HG03025 (cell line): ENCODE data around the gene SVOPL.
"Not testable (repeated sequence)": the region's sequence is repeated elsewhere in the genome, so short reads cannot be mapped to it uniquely, and the experiment has no call there.

ENCODE experiments used
- ATAC-seq: cut with Tn5 transposase; IDR thresholded peaks from one replicate; pipeline ENCODE4 v1.9.1; 2021; ENCODE audit warnings: mild to moderate bottlenecking, moderate library complexity; ENCODE audit not compliant: unreplicated experiment, low FRiP score

SVOPL gene

GRCh38 chr7:138705167-138705566 is 4.0 kb upstream of the SVOPL start:
- no peak for ATAC-seq

- ATAC-seq = no peak
Observed at GRCh38 chr7:138701537-138701923, 368 bp upstream of the SVOPL start.

DNA sequence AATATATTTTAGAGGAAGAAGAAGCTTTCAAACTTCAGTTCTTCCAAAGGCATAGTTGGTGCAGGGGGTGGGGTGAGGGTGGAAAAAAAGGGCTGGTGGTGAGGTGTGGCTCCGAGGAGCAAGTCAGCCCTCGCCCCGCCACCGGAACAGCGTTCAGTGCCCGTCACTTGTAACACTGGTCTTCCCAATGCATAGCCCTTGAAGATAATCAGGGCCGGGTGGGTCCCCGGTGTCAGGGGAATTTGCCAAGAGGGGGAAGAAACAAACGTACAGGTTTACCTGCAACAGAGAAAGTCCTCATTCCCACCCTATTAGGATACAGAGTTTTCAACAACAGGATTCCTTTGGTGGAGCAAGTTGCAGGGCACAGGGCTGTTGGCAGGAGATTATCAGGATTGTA is 1.5 kb downstream of the SVOPL start:
- ATAC-seq = no peak

- no peak for ATAC-seq
Observed at GRCh38 chr7:138698281-138698680, 2.9 kb downstream of the SVOPL start.

DNA sequence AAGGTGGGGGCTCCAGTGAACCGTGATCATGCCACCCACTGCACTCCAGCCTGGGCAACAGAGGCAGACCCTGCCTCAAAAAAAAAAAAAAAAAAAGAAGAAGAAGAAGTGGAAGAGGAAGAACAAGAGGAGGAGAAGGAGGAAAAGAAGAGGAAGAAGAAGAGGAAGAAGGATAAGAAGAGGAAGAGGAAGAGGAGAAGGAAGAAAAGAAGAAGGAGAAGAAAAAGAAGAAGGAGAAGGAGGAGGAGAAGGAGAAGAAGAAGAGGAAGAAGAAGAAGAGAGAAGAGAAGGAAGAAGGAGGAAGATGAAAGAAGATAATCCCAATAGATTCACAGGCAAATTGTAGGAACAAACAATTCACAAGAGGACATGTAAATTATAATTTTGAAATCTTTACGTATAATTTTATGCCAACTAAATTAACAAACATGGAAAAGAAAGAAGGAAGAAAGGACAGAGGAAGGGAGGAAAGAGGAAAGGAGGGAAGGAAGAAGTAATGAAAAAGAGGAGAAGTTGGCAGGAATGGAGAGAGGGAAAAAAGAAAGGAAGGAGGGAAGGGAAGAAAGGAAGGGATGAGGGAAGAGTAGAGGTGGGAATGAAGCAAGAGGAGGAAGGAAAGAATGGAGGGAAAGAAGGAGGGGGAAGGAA is 3.5 kb downstream of the SVOPL start:
- ATAC-seq = no peak

GRCh38 chr7:138695776-138696175 is 5.4 kb downstream of the SVOPL start:
- ATAC-seq = not testable (repeated sequence)

GRCh38 chr7:138695106-138695505 is 6.1 kb downstream of the SVOPL start:
- ATAC-seq = no peak

DNA sequence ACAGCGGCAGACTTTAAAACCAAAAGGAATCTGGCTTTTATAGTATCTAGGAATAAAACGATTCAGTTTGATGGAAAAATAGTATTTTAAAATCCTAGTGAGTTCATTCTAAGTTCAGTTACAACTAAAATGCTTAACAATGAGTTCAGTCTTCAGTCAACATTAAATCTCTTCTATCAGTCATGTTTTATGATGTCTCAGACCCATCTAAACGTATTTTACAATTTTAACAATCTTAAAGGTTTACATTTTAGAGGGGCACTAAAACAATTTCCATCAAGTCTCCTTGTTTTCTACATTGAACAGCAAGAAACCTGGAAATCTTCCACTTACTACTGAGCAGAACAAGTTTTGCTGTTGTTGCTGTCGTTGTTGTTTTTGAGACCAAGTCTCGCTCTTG is 10.0 kb downstream of the SVOPL start:
- ATAC-seq = no peak

- no peak for ATAC-seq
Observed at GRCh38 chr7:138690495-138690894, 10.7 kb downstream of the SVOPL start.

- not testable (repeated sequence) for ATAC-seq
Observed at GRCh38 chr7:138688037-138688436, 13.1 kb downstream of the SVOPL start.

DNA sequence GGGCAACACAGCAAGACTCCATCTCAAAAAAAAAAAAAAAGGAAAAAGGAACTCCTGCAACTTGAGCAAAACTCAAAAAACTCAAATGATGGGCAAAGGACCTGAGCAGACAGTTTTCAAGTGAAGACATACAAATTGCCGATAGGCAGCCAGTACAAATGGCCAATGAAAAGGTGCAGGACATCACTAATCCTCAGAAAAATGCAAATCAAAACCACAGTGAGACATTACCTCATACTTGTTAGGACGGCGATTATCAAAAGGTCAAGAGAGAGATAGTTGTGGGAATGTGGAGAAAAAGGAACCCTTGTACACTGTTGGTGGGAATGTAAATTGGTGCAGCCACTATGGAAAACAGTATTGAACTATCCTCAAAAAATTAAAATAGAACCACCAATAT is 16.8 kb downstream of the SVOPL start:
- no peak for ATAC-seq

GRCh38 chr7:138679793-138680192 is 21.4 kb downstream of the SVOPL start:
- ATAC-seq = no peak

DNA sequence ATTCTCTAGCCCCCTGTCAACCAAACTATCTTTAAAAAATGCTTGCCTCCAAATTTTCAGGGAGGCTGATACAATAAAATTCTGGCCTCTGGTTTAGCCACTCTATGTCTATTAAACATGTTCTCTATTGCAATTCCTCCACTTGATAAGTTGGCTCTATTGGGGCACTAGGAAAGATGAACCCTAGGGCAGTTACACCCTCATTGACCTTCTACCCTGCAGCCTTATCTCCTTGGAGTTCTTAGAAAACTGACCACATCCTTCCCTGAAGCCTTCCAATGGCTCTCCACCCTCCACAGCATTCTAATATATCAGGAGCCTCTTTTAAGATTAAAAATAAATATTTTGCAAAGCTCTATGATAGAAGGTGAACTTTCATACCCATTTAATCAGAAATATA is 30.6 kb downstream of the SVOPL start:
- no peak for ATAC-seq

- no peak for ATAC-seq
Observed at GRCh38 chr7:138669364-138669763, 31.8 kb downstream of the SVOPL start.

DNA sequence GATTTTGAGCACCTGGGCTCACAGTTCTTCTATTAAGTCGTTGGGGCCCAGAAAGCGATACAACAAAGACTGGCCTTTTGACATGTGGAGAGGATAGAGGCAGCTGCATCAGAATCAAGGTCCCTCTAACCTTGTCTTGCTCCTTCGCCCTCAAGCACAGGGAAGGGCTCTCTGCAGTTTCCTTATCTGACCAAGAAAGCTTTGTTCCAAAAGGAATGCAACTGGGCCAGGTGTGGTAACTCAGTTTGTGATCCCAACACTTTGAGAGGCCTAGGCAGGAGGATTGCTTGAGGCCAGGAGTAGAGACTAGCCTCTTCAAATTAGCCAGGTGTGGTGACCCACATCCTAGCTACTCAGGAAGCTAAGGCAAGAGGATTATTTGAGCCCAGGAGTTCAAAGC is 32.2 kb downstream of the SVOPL start:
- no peak for ATAC-seq

DNA sequence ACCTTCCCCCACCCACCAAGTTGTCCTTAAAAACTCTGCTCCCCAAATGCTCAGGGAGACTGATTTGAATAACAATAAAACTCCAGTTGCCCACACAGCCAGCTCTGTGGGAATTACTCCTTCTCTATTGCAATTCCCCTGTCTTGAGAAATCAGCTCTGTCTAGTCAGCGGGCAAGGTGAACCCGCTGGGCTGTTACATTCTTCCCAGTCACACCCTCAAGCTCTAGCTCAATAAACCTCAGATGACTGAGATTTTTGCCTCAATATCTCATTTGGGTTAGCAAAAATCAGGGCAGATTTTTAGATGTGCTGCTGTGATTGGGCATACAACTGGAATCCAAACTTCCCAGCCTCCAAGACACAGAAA is 32.9 kb downstream of the SVOPL start:
- no peak for ATAC-seq

DNA sequence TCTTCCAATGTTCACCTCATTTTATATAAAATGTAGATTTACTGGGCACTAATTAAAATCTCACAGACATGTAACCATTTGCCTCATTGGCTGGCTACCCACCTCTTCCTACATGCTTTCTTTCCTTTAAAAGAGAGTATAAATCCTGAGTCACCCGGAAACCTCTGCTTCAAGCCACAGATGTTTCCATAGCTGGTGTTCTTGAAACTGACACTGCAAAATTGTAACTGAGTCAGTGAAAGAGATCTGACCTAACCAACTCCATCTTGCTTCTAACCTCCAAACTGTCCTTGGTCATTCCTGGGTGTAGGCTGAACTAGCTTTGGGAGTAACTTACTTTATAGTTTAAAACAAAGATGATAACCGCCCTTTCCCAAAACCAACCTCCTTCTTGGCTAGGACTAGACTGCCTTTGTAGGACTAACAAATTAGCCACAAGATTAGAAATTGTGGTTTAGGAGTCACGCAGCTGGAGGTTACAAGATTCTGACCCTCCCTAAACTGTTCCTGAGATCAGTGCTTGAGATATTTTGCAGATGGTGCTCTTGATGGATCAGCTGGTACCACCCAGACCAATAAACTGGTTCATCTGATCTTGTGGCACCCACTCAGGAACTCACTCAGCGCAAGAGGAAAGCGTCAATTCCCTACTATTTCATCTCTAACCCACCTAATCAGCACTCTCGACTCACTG is 33.5 kb downstream of the SVOPL start:
- ATAC-seq = no peak

DNA sequence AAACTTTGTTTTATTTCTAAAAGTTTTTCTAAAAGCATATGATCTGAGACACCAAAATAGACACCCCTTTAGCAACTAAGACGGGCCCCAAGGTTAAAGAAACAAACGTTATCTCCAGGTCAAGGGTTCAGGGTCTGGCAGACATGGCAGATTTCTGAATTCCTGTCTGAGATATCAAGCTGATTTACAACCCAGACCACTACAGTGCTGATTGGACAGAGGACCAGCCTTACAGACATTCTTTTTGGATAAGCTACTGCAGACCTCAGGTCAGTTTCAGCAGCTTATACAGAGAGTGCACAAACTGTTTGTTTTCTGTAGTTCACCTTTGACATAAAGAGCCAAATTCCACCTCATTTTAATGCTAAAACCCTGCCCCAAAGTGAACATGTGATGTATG is 34.8 kb downstream of the SVOPL start:
- ATAC-seq = no peak

GRCh38 chr7:138665669-138666140 is 35.5 kb downstream of the SVOPL start:
- no peak for ATAC-seq

DNA sequence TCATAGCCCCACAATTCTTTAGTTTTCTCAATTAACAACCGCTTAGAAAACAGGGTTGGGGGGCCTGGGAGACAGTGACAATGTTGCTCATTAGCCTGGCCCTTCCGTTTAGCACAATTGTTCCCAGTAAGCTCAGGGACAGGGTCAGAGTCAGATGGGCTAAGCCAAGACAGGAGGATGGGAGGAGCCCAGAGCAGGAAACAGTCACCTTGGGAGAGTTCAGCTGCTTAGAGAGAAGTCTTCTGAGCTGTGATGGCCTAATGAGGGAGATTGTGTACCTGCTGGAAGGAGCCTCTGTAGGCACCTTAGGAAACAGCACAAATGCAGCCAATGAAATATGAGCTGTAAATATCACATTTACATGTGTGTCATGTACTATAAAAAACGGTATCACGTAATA is 35.9 kb downstream of the SVOPL start:
- ATAC-seq = no peak

GRCh38 chr7:138663725-138664710 is 37.1 kb downstream of the SVOPL start:
- ATAC-seq = no peak
